ENCODE results near the gene OSBPL9. TPM values are rescaled to one million over a fixed set of nuclear protein-coding genes. Genes with fewer than 3 reads are reported as not detected.

OSBPL9 gene
- total RNA-seq, 1 donor from 2014 or later = 72.2 TPM

DNA sequence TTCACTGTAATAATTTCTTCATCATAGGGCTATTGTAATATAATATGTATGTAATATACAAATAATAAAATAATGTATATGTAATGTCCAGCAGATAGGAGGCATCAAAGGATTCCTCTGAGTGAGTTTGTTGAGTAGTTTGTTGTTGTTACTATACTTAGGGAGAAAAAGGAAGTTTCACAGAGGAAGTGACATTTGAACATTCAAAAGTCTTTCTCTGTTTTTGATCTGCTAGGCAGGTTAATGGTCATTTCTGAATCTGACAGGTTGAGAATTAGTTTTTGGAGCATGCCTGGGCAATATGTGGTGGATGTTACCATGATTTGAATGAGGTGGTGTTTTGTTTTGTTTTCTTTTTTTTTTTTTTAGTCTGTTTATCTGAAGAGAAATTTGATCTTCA is 159.5 kb downstream of the OSBPL9 start:
- H3K9me3 ChIP-seq = no peaks in the 10 kb centered on the region
- intact Hi-C loops (cut with DNase I) = no loop called here
- no peak overlapping the region for H3K4me3 ChIP-seq
- H3K27me3 ChIP-seq = no peaks in the 10 kb centered on the region
- no peak overlapping the region for H3K27ac ChIP-seq
- no peaks in the 10 kb centered on the region for H3K4me1 ChIP-seq
- peaks cover 0 to 33% of the 10 kb centered on the region in 2 donors for H3K36me3 ChIP-seq
- no peak for DNase-seq (ENCODE audit: extremely low spot score in 2 of 2)
- TF ChIP-seq CTCF (IDR thresholded peaks at IDR 0.05) = no peak
- no peak for TF ChIP-seq POLR2AphosphoS5 (IDR thresholded peaks at IDR 0.05; ENCODE audit: insufficient read depth in 1 of 2, low read depth in 1 of 2)
- TF ChIP-seq POLR2A (IDR thresholded peaks at IDR 0.05) = no peak

DNA sequence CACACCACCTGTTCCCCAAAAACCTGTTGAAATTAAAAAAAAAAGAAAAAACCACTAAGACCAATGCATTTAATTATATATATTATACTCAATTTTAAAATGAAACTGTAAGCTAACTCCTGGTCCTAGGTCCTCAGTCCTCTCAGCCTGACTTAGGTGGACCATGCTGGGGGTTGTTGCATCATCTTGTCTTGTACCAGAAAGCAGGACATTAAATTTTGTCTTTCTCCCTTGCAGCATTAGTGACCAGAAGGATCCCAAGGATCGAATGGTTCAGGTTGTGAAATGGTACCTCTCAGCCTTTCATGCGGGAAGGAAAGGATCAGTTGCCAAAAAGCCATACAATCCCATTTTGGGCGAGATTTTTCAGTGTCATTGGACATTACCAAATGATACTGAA is 164.0 kb downstream of the OSBPL9 start:
- Histone ChIP-seq H3K36me3 (peaks cover 0 to 59% of the 10 kb centered on the region in 2 donors), H3K4me3 (no peak overlapping the region), H3K4me1 (no peaks in the 10 kb centered on the region), H3K27ac (no peak overlapping the region), H3K27me3 (no peaks in the 10 kb centered on the region), H3K9me3 (no peaks in the 10 kb centered on the region)
- intact Hi-C loops (cut with DNase I) = no loop called here
- TF ChIP-seq POLR2AphosphoS5 (IDR thresholded peaks at IDR 0.05; ENCODE audit: insufficient read depth in 1 of 2, low read depth in 1 of 2) (no peak), CTCF (IDR thresholded peaks at IDR 0.05) (no peak), POLR2A (IDR thresholded peaks at IDR 0.05) (no peak)
- no peak for DNase-seq (ENCODE audit: extremely low spot score in 2 of 2)

GRCh38 chr1:51784997-51785421 is 168.1 kb downstream of the OSBPL9 start:
- H3K36me3 ChIP-seq = peaks cover 0 to 90% of the 10 kb centered on the region in 2 donors
- no peak for DNase-seq (ENCODE audit: extremely low spot score in 2 of 2)
- no peaks in the 10 kb centered on the region for H3K27me3 ChIP-seq
- no peak overlapping the region for H3K4me3 ChIP-seq
- intact Hi-C loops (cut with DNase I) = no loop called here
- no peak for TF ChIP-seq POLR2A (IDR thresholded peaks at IDR 0.05)
- TF ChIP-seq CTCF (IDR thresholded peaks at IDR 0.05) = no peak
- no peak for TF ChIP-seq POLR2AphosphoS5 (IDR thresholded peaks at IDR 0.05; ENCODE audit: insufficient read depth in 1 of 2, low read depth in 1 of 2)
- H3K9me3 ChIP-seq = no peaks in the 10 kb centered on the region
- no peaks in the 10 kb centered on the region for H3K4me1 ChIP-seq
- H3K27ac ChIP-seq = no peak overlapping the region

DNA sequence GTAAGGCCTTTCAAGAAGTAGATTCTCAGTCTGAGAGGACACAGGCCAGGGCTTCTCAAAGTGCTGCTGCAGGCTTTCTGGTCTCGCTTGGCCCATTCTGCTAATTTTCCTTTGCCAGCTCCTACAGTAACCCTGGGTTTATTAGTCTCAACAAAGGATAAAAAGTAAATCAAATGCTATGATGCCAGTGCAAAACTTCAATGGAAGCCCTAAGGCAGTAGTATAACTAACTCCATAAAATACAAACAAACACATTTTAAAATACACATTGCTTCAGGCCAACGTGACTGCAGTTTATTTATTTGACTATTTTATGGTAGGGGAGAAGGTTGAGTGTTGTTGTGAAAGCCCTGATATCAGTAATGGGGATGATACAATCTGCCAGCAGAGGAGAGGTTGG is 172.0 kb downstream of the OSBPL9 start:
- DNase-seq (ENCODE audit: extremely low spot score in 2 of 2) = no peak
- Histone ChIP-seq H3K27me3 (no peaks in the 10 kb centered on the region), H3K4me3 (no peak overlapping the region), H3K9me3 (no peaks in the 10 kb centered on the region), H3K27ac (no peak overlapping the region), H3K36me3 (peaks cover 0 to 86% of the 10 kb centered on the region in 2 donors), H3K4me1 (no peaks in the 10 kb centered on the region)
- TF ChIP-seq CTCF (IDR thresholded peaks at IDR 0.05) (no peak), POLR2A (IDR thresholded peaks at IDR 0.05) (no peak), POLR2AphosphoS5 (IDR thresholded peaks at IDR 0.05; ENCODE audit: insufficient read depth in 1 of 2, low read depth in 1 of 2) (no peak)
- intact Hi-C loops (cut with DNase I) = no loop called here

GRCh38 chr1:51789342-51789741 is 172.4 kb downstream of the OSBPL9 start:
- no peak overlapping the region for H3K27ac ChIP-seq
- H3K9me3 ChIP-seq = no peaks in the 10 kb centered on the region
- no peaks in the 10 kb centered on the region for H3K4me1 ChIP-seq
- TF ChIP-seq POLR2AphosphoS5 (IDR thresholded peaks at IDR 0.05; ENCODE audit: insufficient read depth in 1 of 2, low read depth in 1 of 2) = no peak
- no peak for TF ChIP-seq CTCF (IDR thresholded peaks at IDR 0.05)
- TF ChIP-seq POLR2A (IDR thresholded peaks at IDR 0.05) = no peak
- intact Hi-C loops (cut with DNase I) = no loop called here
- no peak for DNase-seq (ENCODE audit: extremely low spot score in 2 of 2)
- no peak overlapping the region for H3K4me3 ChIP-seq
- H3K27me3 ChIP-seq = no peaks in the 10 kb centered on the region
- peaks cover 0 to 86% of the 10 kb centered on the region in 2 donors for H3K36me3 ChIP-seq
